ENCODE results near the gene MON1A.

GRCh38 chr3:49955636-49956035 is 26.0 kb upstream of the MON1A start:
- no peak for TF ChIP-seq CTCF (IDR thresholded peaks at IDR 0.05; ENCODE audit: insufficient read depth, low read depth, low read length)
- no peak for TF ChIP-seq EZH2 (IDR thresholded peaks at IDR 0.05; ENCODE audit: insufficient read depth, low read length)
